Skin of body (tissue), 2 donors: ENCODE measurements around the gene CENPU. TPM values are rescaled to one million over a fixed set of nuclear protein-coding genes. Genes with fewer than 3 reads are reported as not detected.

Experiments used
- DNase-seq: peaks from one replicate; lab custom pipeline; 2025; lab: John Stamatoyannopoulos, UW
- total RNA-seq: library from RNA; depleted of rRNA; stranded (reverse); fragments of >200 nt; gene quantifications from one replicate; pipeline ENCODE4 v1.2.3, GENCODE V29; 2014

Gene CENPU
- total RNA-seq, 1 donor from 2014 or later = 16.8 TPM

DNA sequence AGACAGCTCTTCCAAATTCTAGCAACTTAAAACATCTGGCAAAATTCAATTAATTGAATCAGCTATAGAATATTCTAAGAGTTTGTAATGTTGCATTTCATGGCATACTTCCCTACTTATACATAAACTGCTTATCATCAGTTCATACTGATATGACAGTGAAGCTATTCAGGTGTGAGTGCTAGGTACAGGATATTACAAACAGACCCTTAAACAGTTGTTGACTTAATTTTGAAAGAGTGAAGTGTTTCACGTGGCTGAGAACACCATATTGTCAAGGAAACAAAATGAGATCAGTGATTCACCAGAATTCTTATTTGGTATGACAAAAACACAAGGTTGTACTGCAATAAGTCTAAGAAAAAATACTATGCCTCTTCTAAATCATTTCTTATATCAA, 27.4 kb downstream of the CENPU start:
- DNase-seq = no peak

DNA sequence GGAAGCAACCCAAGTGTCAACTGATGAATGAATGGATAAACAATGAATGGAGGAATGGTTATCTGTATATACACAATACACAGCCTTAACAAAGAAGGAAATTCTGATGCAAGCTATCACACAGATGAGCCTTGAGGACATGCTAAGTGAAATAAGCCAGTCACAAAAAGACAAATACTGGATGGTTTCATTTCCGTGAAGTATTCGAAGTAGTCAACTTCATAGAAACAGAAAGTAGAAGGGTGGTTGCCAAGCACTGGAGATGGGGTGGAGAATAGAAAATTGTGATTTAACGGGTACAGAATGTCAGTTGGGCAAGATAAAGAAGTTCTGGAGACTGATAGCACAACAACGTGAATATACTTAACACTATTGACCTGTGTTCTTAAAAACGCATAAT, 28.2 kb downstream of the CENPU start:
- DNase-seq = no peak

DNA sequence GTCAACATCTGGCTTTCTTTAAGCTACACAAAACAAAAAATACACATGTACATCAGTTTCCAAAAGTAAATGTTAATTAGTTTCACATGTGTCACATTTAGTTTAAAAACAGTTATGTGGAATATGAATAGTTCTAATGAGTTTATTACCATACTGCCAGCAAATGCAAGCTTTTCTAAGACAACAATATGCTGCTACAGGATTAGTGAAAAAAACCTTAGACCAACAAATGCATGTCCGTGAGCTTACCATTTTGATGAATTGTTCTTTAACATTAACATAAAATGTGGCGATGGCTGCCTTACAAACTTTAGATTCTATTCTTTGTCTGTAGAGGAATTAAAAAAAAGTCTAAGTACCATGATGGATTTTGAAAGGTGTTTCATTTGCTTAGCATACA, 31.8 kb downstream of the CENPU start:
- DNase-seq = no peak

DNA sequence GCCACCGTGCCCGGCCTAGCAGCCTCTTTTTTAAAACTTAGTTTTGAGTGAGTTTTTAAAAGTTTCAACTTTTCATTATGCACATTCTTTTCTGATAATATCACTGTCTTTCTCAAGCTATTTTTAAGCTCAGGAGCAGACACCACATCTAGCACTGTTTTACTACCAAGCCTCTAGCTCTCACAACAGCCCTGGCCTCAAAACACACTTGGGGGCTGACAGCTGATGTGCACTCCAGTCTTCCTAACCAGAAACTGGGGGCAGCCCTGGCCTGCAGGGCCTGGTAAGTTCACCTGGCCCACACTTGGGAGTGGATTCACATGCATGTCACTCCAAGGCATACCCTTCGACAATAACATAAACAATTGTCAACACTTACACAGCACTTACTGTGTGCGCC, 34.0 kb downstream of the CENPU start:
- no peak for DNase-seq

DNA sequence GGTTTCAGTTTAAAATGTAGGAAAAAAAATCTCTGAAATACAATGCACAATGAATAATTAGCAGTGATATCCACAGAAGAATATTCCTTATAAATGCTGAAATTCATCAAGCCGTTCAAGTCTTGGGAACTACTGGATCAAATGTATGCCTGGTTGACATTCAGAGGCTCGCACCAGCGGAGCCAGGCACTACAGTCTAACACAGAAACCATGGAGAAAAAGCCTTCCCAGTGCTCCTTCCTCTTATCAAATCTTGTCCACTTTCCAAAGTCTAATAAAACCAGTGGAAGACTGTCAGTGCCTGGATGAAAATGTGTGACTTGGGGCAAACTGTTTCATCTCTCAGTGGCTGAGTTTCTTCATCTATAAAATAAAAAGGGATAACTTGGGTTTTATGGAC, 35.9 kb downstream of the CENPU start:
- DNase-seq = no peak

DNA sequence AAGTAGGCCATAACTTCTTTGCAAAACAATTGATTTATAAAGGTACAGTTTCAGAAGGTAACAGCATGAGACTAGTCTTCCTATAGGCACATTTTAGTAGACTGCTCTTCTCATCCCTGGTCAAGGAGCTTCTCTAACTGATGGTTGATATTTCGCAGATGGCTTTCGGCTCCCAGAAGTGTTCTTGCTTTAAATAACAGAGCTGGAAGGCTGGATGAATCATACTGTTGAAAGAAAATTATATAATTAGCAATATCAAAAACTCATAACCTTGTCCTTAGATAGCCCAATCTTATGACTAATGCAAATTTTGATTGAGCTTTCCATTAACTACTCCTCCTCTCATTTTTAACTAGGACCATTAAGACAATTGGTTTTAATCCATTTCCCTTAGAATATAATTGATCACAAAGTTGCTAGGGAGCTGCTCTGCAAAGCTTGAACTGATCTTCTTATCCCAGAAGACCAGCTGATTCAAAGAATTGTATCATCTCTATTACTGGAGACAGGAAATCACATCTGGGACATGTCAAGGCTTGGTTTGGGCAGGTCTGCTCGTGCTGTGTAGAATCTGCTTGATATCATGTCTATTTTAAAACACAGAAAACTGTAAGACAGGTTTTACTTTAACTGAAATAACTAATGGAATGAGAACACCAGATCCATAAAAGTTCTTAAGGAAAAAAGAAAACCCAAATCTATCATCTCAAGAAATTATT, 38.6 kb downstream of the CENPU start:
- no peak for DNase-seq

DNA sequence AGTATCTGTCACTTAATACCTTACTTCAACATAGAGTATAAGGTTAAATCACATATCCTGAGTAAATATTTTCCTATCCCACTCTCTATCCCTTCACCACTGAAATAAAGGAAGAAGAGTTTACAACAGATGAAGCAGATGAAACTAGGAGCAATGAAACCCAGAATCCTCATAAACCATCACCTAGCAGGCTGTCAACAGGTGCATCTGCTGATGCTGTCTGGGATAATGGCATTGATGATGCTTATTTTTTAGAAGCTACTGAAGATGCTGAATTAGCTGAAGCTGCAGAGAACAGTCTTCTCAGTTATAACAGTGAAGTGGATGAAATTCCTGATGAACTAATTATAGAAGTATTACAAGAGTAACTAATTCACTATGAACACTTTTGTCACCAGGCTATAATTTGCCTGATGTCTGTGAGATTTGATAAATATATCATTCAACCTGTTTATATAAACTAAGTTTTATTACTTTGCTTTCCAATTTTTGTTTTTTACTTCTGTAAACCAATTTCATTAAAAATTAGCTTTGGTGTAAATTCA, 39.4 kb downstream of the CENPU start:
- no peak for DNase-seq

DNA sequence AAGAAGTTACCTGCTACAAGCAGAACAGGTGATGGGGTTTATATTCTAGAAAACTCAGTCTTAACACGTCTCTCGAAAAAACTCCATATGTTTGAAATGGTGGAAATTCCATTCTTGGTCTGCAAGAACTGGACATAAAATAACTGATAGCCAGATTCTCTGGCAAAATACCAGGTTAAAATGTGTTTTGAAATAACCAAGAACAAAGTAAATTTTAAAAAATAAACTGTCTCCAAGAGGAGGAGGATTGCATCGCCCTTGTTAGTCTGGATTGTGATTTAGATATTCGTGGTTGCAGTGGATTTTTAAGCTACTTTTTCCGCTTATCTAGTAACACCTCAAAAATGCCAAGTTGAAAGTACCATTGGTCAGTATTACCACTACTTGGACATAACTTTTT, 40.8 kb downstream of the CENPU start:
- DNase-seq = no peak

DNA sequence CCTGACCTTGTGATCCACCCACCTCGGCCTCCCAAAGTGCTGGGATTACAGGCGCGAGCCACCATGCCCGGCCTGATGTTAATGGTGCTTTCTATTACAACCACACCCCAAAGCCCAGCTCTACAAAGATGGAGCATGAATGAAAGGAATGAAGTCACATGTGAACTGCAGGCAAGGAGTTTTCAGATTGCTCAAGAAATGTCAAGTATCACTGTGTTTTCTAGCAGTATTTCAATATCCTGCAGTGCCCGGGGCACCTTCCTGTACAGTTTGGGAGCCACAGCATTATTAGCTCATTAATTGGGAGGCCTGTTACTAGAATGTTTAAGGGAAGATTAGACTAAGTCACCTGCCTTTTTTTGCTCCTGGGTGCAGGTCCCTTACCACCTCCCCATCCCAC, 44.2 kb downstream of the CENPU start:
- no peak for DNase-seq

DNA sequence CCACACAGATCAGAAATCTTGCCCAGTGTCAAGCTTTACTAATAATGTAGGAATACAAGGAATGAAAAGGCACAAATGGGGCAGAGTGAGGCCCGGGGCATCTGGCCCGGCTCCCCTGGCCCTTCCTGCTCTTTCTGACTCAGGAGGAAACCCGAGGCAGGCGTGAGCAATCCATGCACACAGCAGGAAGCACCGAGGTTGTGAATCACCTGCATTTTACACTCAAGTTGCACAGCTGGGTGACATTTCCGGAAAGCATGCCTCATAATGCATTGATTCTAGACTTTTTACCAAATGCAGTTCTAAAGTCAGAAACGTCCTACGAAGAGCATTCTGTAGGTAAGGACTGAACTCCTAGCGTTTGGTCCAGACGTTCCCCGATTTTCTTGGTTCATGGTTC, 45.4 kb downstream of the CENPU start:
- no peak for DNase-seq

DNA sequence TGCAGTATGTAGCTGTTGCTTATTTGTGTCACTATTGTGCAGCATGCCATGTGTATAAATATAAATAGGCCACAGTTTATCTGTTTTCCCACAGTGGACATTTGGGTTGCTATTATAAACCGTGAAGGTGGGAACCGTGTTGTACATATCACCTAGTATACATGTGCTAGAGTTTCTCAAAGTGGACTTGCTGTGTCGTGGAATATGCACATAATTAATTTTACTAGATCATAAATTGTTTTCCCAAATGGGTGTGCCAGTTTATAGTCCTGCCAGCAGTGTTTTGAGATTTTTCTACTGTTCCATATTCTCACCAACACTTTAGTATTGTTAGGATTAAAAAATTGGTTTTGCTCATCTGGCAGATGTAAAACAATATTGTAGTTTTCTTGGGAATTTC, 45.9 kb downstream of the CENPU start:
- no peak for DNase-seq

DNA sequence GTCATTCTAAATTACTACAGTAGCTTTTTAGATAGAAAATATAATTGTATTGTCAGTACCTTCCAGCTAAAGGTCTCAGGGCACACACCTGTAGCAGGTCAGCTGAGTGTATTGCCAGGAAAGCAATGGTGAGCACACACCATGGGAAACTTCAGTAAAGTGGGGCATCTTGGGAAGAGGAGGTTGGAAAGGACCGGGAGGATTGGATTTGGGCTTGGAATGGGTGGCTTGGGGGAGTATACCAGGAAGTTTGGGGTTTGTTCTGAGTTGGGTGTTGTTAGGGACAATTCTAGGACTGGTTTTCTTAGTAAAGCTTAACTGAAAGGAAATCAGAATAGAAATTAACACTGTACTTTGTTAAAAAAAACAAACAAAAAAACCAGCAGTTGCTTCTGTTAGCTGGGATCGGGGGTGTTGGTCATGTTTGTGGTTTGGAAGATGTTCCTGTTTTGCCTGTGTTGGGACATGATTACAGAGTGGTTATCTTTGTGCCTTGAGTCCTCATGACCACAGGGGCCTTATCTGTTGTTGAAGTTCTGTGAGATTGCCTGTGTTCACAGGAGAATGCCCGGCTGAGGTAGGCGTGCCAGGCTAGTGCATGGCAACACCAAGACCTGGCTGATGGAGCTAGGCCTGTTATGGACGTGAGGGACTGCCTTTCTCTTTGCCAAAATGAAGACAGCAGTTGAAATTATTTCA, 49.3 kb downstream of the CENPU start:
- no peak for DNase-seq

DNA sequence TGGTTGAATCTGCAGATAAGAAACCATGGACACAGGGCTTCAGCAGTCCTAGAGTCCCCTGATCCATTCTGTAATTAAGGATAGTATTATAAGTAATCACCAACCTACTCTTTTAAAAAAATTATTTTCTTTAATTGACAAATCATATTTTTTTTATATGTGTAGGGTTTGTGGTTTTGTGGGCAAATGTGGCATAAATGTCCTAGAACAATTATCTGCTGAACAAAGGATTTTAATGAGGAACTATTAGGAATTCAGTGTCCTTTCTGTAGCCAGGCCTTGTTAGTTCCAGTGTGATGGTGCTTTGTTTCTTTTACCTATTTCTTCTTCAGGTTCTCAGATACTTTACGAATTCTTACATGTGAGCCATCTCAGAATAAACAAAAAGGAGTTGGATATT, 52.0 kb downstream of the CENPU start:
- DNase-seq = no peak

DNA sequence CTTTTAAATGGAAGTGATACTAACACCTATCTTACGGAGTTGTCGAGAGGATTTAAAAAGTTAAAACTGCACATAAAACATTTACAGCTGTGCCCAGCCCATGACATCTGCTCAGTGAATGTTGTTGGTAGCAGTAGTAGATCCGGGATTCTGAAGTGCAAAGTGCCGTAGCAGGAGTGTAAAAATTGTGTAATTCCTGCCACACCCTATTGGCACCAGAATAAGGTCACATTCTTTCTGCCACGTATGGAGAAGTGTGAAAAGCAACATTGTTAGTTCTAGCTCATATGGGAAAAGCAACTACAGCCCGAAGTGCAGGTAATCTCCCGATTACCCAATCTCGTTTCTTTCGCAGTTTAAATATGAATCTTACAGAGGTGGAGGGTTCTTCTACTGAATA, 53.2 kb downstream of the CENPU start:
- DNase-seq = no peak

DNA sequence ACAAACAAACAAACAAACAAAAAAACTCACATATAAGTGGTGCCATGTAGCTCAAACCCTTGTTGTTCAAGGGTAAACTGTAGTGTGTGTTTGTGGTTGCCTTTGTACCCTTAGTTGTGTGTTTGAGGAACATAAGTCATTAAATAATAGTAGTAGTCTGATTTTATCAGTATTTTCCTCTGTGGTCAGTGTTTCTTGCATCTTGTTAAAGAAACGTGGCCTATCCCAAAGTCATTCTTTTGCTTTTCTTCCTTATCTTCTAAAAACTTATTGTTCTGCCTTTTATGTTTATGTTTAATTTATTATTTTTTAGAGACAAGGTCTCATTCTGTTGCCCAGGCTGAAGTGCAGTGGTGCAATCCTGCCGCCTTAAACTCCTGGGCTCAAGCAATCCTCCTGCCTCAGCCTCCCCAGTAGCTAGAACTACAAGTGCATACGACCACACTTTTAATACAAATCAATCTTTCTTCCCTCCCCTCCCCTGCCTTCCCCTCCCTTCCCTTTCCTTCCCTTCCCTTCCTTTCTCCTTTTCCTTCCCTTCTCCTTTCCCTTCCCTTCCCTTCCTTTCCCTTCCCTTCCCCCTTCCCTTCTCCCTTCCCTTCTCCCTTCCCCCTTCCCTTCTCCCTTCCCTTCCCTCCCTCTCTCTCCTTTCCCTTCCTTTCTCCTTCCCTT, 57.9 kb downstream of the CENPU start:
- DNase-seq = no peak

DNA sequence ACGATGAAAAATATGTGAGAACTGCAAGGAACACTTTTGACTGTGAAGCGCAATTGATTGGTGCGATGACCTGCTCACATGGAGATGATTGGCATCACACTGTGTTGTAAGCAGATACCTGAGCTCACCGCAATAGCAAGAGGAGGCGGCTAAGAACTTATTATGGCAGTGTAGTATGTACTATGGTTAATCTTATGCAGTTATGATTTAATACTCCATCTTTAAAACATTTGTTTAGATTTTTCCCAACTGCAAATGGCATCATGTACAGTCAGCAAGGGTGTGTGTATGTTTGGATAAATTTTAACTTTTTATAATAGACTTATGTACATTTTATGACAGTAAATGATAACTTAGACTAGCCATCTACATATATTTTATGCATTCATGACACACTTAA, 58.9 kb downstream of the CENPU start:
- DNase-seq = no peak

DNA sequence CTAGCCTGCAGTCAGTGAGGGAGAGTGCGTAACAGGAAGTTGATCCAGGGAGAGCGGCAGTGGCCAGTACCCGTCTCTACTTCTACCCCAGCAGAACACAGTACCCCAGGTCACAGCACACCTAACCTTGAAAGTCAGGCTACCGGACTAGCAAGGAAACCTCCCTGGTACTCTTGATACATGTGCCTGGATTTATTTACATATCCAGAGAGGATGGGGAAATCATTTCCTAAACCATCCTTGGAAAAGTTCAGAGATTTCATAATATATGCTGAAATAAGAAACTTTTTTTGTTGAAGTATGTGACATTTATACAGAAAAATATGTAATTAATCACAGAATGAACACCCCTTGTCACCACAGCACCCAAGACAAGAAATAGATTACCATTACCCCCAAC, 59.9 kb downstream of the CENPU start:
- DNase-seq = no peak

DNA sequence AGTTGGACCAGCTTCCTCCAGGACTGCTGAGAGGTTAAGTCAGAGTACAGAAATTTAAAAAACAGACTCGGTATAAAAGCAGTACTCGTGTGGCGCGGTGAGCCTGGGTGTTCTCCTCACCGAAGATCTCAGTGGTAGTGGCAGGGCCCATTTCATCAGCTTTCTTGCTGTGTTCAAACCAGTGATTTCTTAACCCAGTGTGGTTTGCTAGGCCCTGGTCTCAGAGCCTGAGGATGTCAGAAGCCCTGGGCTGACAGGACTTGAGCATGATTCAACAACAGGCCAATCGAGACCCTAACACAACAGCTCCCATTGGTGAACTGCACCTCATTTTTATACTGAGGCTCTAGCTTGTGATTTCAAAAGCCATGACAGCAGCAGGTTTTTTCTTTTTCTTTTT, 61.2 kb downstream of the CENPU start:
- no peak for DNase-seq

DNA sequence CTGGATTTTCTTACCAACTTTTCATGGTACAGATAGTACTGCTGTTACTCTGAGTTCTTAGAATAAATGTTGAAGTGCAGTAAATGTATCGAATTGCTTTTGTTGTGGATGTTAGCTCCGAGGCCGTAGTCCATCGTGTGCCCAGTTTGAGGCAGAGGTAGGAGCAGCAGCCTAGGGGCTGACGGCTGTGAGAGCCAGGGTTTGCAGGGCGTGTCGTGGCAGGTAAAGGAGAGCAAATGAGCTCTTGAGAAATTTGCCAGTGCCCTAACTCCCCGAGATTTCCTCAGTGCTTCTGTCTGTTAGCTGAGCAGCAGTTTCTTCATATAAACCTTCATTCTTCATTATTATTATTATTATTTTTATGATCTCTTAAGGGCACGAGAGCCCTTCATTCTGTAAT, 62.8 kb downstream of the CENPU start:
- DNase-seq = no peak

DNA sequence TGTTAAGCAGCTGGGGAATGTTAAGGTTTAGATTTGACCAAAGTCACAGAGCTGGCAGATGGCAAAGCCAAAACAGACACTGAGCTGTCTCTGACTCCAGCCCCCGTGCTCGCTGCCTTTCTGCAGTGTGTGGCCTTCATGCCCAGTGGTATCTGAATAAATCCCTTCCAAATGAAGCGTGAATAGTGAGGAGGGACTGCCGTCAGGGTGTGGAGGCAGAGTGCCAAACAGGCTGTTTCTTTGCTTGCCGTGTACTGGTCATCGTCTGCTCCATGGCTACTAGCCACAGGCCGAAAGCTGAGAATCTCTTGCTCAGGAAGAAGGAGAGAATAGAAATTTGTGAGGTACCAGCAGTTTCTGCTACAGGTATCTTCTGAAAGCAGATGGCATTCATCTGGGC, 64.6 kb downstream of the CENPU start:
- DNase-seq = no peak

DNA sequence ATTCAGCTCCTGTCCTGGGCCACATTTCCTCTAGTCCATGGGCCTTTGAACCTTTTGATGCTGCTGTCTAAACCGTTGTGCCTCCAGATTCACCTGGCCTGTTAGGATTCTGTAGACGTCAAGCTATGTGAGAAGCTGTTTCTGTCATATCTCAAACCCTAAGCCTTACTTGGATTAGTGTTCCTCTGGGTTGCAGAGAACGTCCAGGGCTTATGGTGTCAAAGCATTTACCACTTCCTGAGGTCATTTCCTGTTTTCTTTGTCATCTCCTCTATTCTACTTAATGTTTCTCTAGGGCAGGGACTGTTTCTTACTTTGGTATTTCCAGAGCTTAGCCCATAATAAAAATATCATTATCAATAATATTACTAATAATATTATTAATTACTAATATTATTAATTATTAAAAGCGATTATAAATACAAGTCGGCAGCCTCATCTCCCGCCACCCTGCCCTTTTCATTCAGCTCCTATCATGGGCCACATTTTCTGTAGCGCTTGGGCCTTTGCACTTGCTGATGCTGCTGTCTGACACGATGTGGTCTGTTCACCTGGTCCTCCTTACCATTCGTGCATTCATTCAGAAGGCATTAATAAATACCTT, 65.3 kb downstream of the CENPU start:
- no peak for DNase-seq

DNA sequence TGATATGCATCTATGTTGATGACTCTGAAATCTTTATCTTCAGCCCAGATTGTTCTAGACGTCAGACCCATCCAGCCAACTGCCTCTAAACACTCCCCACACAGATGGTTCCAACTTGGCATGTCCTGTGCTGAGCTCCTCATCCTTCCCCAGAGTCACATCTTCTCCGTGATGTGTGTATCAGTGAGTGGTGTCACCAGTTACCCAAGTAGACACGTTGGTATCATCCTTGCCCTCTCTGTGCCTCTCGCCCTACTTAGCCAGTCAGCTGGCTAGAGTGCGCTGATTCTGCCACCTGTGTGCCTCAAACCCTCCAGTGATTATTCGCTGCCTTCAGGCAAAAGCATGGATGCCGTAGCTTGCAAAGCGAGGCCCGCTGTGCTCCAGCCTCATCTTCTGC, 65.8 kb downstream of the CENPU start:
- no peak for DNase-seq
